ENCODE results near the gene LARP1B.
"Not testable (repeated sequence)": the region's sequence is repeated elsewhere in the genome, so short reads cannot be mapped to it uniquely, and the experiment has no call there.

The LARP1B gene

GRCh38 chr4:128241019-128241418 is 179.9 kb downstream of the LARP1B start:
- DNase-seq = no peak
- Histone ChIP-seq H3K27me3 (replicated peaks; ENCODE audit: control insufficient read depth, insufficient read depth, low read length, poor library complexity, severe bottlenecking) (no peaks in the 10 kb centered on the region), H3K4me1 (ENCODE audit: control insufficient read depth, insufficient read depth, low read length, poor library complexity, severe bottlenecking) (no peaks in the 10 kb centered on the region), H3K4me3 (ENCODE audit: insufficient read depth, low read depth, low read length, poor library complexity, severe bottlenecking) (no peak overlapping the region), H3K36me3 (ENCODE audit: control insufficient read depth, insufficient read depth, low read length) (no peaks in the 10 kb centered on the region), H3K9me3 (ENCODE audit: control insufficient read depth, low read length) (no peaks in the 10 kb centered on the region), H3K27ac (ENCODE audit: insufficient read depth, low read length, poor library complexity, severe bottlenecking) (no peak overlapping the region)

DNA sequence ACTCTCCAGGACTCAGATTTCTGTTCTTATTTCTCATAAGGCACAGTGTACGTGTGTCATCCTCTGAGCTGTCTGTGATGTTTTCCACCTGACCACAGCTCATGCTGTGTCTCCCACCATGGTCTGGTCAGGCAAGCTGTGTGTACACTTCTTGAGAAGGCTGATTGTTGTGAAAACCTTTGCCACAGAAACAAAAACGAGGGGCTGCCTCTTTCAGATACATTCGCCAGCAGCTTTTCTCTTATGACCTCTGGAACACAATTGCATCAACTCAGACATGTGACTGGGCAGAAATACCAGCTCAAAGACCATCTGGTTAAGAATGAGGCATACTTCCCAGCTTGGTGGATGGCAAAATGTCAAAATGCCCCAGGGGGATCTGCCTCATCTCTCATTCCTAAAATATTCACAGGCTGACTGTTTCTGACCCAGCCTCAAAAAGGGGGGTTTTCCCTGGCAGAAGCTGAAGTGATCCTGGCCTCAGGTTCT is 180.4 kb downstream of the LARP1B start:
- Histone ChIP-seq H3K27ac (ENCODE audit: insufficient read depth, low read length, poor library complexity, severe bottlenecking) (no peak overlapping the region), H3K27me3 (replicated peaks; ENCODE audit: control insufficient read depth, insufficient read depth, low read length, poor library complexity, severe bottlenecking) (no peaks in the 10 kb centered on the region), H3K36me3 (ENCODE audit: control insufficient read depth, insufficient read depth, low read length) (no peaks in the 10 kb centered on the region), H3K4me3 (ENCODE audit: insufficient read depth, low read depth, low read length, poor library complexity, severe bottlenecking) (no peak overlapping the region), H3K9me3 (ENCODE audit: control insufficient read depth, low read length) (no peaks in the 10 kb centered on the region), H3K4me1 (ENCODE audit: control insufficient read depth, insufficient read depth, low read length, poor library complexity, severe bottlenecking) (no peaks in the 10 kb centered on the region)
- no peak for DNase-seq

DNA sequence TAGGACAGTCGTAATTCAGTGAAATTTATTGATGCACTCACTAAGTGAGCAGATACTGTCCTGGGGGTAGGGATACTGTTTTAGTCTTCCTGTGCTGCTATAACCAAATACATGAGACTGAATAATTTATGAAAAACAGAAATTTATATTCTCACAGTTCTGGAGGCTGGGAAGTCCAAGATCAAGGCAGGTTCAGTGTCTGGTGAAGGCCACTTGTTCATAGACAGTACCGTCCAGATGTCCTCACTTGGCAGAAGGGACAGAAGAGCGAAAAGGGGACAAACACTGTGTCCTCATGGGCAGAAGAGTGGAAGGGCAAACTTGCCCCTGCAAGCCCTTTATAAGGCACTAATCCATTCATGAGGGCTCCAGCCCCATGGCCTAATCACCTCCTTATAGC is 180.9 kb downstream of the LARP1B start:
- no peak overlapping the region for H3K27ac ChIP-seq (ENCODE audit: insufficient read depth, low read length, poor library complexity, severe bottlenecking)
- DNase-seq = no peak
- no peaks in the 10 kb centered on the region for H3K27me3 ChIP-seq (replicated peaks; ENCODE audit: control insufficient read depth, insufficient read depth, low read length, poor library complexity, severe bottlenecking)
- H3K4me3 ChIP-seq (ENCODE audit: insufficient read depth, low read depth, low read length, poor library complexity, severe bottlenecking) = no peak overlapping the region
- H3K9me3 ChIP-seq (ENCODE audit: control insufficient read depth, low read length) = no peaks in the 10 kb centered on the region
- no peaks in the 10 kb centered on the region for H3K36me3 ChIP-seq (ENCODE audit: control insufficient read depth, insufficient read depth, low read length)
- no peaks in the 10 kb centered on the region for H3K4me1 ChIP-seq (ENCODE audit: control insufficient read depth, insufficient read depth, low read length, poor library complexity, severe bottlenecking)

- Histone ChIP-seq H3K27me3 (replicated peaks; ENCODE audit: control insufficient read depth, insufficient read depth, low read length, poor library complexity, severe bottlenecking) (no peaks in the 10 kb centered on the region), H3K36me3 (ENCODE audit: control insufficient read depth, insufficient read depth, low read length) (no peaks in the 10 kb centered on the region), H3K27ac (ENCODE audit: insufficient read depth, low read length, poor library complexity, severe bottlenecking) (no peak overlapping the region), H3K4me1 (ENCODE audit: control insufficient read depth, insufficient read depth, low read length, poor library complexity, severe bottlenecking) (no peaks in the 10 kb centered on the region), H3K9me3 (ENCODE audit: control insufficient read depth, low read length) (no peaks in the 10 kb centered on the region), H3K4me3 (ENCODE audit: insufficient read depth, low read depth, low read length, poor library complexity, severe bottlenecking) (no peak overlapping the region)
- no peak for DNase-seq
Measured at GRCh38 chr4:128242601-128243000, 181.5 kb downstream of the LARP1B start.

DNA sequence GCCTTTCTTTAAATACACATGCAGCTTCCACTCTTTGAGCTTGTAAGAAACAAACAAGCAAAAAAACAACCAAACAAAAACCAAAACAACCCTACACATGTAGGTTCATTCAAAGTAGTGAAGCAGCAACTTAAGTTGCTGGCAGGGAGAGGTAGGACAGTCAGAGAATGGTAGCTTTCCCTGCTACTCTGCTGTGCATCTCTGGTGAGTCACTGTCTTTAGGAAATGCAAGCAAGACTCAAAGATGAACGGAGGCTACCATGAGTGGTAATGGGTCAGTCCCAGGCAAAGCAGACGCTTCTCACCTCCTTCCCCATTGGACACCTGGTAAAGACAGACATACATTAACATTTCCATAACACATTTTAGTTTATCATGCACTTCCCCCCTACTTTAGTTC is 183.3 kb downstream of the LARP1B start:
- no peak for DNase-seq
- no peaks in the 10 kb centered on the region for H3K9me3 ChIP-seq (ENCODE audit: control insufficient read depth, low read length)
- H3K4me3 ChIP-seq (ENCODE audit: insufficient read depth, low read depth, low read length, poor library complexity, severe bottlenecking) = no peak overlapping the region

GRCh38 chr4:128245391-128245790 is 184.3 kb downstream of the LARP1B start:
- H3K27me3 ChIP-seq (replicated peaks; ENCODE audit: control insufficient read depth, insufficient read depth, low read length, poor library complexity, severe bottlenecking) = not testable (repeated sequence)

More for the DNA sequence above, 183.3 kb downstream of the LARP1B start:
- no peaks in the 10 kb centered on the region for H3K4me1 ChIP-seq (ENCODE audit: control insufficient read depth, insufficient read depth, low read length, poor library complexity, severe bottlenecking)
- no peak overlapping the region for H3K27ac ChIP-seq (ENCODE audit: insufficient read depth, low read length, poor library complexity, severe bottlenecking)
- H3K27me3 ChIP-seq (replicated peaks; ENCODE audit: control insufficient read depth, insufficient read depth, low read length, poor library complexity, severe bottlenecking) = no peaks in the 10 kb centered on the region
- H3K36me3 ChIP-seq (ENCODE audit: control insufficient read depth, insufficient read depth, low read length) = no peaks in the 10 kb centered on the region

DNA sequence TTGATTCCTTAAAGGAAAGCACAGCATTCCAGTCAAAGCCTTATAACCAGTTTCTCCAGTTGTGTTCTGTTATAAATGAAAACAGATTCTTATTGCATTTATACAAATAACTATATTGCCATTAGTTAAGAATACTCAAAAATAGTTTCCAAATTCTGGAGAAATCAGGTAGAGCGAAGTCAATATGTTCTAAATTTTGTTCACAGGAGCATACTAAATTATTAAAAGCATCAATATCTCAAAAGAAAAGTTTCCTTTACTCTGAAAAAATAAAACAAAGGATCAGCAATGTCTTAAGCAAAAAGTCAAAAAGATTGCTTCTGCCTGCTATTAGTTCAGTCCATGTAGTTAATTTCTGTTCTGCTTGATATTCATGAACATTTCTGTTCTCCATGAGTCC is 186.8 kb downstream of the LARP1B start:
- no peaks in the 10 kb centered on the region for H3K4me1 ChIP-seq (ENCODE audit: control insufficient read depth, insufficient read depth, low read length, poor library complexity, severe bottlenecking)
- no peaks in the 10 kb centered on the region for H3K36me3 ChIP-seq (ENCODE audit: control insufficient read depth, insufficient read depth, low read length)
- no peak overlapping the region for H3K27ac ChIP-seq (ENCODE audit: insufficient read depth, low read length, poor library complexity, severe bottlenecking)
- DNase-seq = no peak
- H3K4me3 ChIP-seq (ENCODE audit: insufficient read depth, low read depth, low read length, poor library complexity, severe bottlenecking) = no peak overlapping the region
- H3K27me3 ChIP-seq (replicated peaks; ENCODE audit: control insufficient read depth, insufficient read depth, low read length, poor library complexity, severe bottlenecking) = no peaks in the 10 kb centered on the region
- no peaks in the 10 kb centered on the region for H3K9me3 ChIP-seq (ENCODE audit: control insufficient read depth, low read length)

More at GRCh38 chr4:128245391-128245790, 184.3 kb downstream of the LARP1B start:
- not testable (repeated sequence) for DNase-seq; H3K4me1 ChIP-seq (ENCODE audit: control insufficient read depth, insufficient read depth, low read length, poor library complexity, severe bottlenecking); H3K36me3 ChIP-seq (ENCODE audit: control insufficient read depth, insufficient read depth, low read length); H3K27ac ChIP-seq (ENCODE audit: insufficient read depth, low read length, poor library complexity, severe bottlenecking); H3K4me3 ChIP-seq (ENCODE audit: insufficient read depth, low read depth, low read length, poor library complexity, severe bottlenecking); H3K9me3 ChIP-seq (ENCODE audit: control insufficient read depth, low read length)

DNA sequence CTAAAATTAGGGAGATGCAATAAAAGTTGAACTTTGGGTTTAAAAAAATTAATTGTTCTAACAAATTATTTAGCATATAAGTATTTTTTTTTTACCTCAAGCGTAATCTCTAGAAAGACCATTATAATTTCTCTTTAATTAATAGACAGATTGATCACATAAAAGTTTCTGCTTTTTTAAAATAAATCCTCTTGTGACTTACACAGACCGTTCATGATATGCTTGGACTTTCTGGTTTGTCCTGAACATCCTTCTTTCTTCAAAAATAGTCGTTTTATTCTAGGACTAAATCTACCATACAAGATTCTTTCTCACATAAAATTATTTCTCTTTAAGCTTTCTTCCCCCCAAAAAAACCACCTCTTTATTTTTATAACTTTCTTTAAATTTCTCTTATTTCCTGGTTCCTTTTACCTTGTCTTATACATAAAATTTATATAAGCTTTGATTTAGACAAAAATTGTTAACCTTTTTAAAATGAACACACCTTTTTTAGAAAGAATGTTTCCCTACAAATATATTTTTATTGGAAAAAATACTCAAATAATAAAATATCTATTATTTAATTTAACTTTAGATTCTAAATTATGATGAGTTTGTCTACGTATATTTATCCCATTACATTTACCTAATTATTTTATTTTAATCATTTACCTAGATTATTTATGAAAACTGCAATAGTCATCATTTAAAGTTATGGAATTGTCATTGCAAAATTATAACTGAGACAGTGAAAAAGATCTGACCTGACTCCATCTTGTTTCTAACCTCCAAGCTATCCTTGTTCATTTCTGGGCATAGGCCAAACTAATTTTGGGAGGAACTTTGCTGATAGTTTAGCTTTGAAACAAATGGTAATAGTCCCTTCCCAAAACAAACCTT is 188.9 kb downstream of the LARP1B start:
- no peaks in the 10 kb centered on the region for H3K36me3 ChIP-seq (ENCODE audit: control insufficient read depth, insufficient read depth, low read length)
- no peaks in the 10 kb centered on the region for H3K9me3 ChIP-seq (ENCODE audit: control insufficient read depth, low read length)
- no peaks in the 10 kb centered on the region for H3K4me1 ChIP-seq (ENCODE audit: control insufficient read depth, insufficient read depth, low read length, poor library complexity, severe bottlenecking)
- no peak overlapping the region for H3K4me3 ChIP-seq (ENCODE audit: insufficient read depth, low read depth, low read length, poor library complexity, severe bottlenecking)
- DNase-seq = no peak
- no peak overlapping the region for H3K27ac ChIP-seq (ENCODE audit: insufficient read depth, low read length, poor library complexity, severe bottlenecking)
- no peaks in the 10 kb centered on the region for H3K27me3 ChIP-seq (replicated peaks; ENCODE audit: control insufficient read depth, insufficient read depth, low read length, poor library complexity, severe bottlenecking)

DNA sequence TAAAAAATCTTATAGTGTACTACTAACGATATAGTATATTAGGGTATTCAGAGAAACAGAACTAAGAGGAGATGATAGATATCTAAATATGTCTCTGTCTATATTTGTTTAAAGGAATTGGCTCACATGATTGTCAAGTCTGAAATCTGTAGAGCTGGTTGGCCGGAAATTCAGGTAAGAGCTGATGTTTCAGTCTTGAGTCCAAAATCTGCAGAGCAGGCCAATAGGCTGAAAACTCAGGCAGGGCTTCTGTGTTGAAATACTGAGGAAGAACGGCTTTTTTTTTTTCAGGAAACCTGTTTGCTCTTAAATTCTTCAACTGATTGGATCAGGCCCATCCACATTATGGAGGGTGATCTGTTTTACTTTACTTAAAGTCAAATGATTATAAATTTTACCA is 194.8 kb downstream of the LARP1B start:
- H3K27me3 ChIP-seq (replicated peaks; ENCODE audit: control insufficient read depth, insufficient read depth, low read length, poor library complexity, severe bottlenecking) = no peaks in the 10 kb centered on the region
- DNase-seq = no peak
- H3K4me3 ChIP-seq (ENCODE audit: insufficient read depth, low read depth, low read length, poor library complexity, severe bottlenecking) = no peak overlapping the region
- H3K36me3 ChIP-seq (ENCODE audit: control insufficient read depth, insufficient read depth, low read length) = no peaks in the 10 kb centered on the region
- H3K4me1 ChIP-seq (ENCODE audit: control insufficient read depth, insufficient read depth, low read length, poor library complexity, severe bottlenecking) = no peaks in the 10 kb centered on the region
- H3K27ac ChIP-seq (ENCODE audit: insufficient read depth, low read length, poor library complexity, severe bottlenecking) = no peak overlapping the region
- no peaks in the 10 kb centered on the region for H3K9me3 ChIP-seq (ENCODE audit: control insufficient read depth, low read length)

DNA sequence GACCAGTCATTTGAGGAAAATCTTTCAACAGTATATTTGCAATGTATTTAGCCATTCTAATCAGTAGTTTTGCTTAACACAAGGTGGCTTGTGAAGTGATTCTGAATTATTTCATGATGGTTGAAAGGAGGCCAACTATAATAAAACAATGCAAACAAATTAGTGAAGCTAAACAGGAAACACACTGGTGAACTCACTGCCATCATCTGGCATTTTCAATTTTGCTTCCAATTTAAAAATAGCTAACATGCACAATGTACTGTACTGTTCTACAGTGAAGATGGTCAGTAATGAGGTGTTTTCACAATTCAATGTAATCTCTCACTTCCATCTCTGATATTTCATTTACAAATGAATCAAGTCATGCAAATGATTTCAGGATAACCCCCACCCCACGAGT is 195.4 kb downstream of the LARP1B start:
- no peaks in the 10 kb centered on the region for H3K27me3 ChIP-seq (replicated peaks; ENCODE audit: control insufficient read depth, insufficient read depth, low read length, poor library complexity, severe bottlenecking)
- no peak overlapping the region for H3K4me3 ChIP-seq (ENCODE audit: insufficient read depth, low read depth, low read length, poor library complexity, severe bottlenecking)
- no peaks in the 10 kb centered on the region for H3K36me3 ChIP-seq (ENCODE audit: control insufficient read depth, insufficient read depth, low read length)
- H3K4me1 ChIP-seq (ENCODE audit: control insufficient read depth, insufficient read depth, low read length, poor library complexity, severe bottlenecking) = no peaks in the 10 kb centered on the region
- H3K9me3 ChIP-seq (ENCODE audit: control insufficient read depth, low read length) = no peaks in the 10 kb centered on the region
- no peak for DNase-seq
- H3K27ac ChIP-seq (ENCODE audit: insufficient read depth, low read length, poor library complexity, severe bottlenecking) = no peak overlapping the region

All from effector memory CD4-positive, alpha-beta T cell (primary cell).